Measurements from ENCODE around the gene TBCCD1. TPM values are rescaled to one million over a fixed set of nuclear protein-coding genes. Genes with fewer than 3 reads are reported as not detected.

Gene TBCCD1
- total and polyA plus RNA-seq, 11 donors = 2.9 to 10.3 (median 7.6) TPM

GRCh38 chr3:186608624-186609215 is 41.6 kb upstream of the TBCCD1 start:
- WGBS, 4 donors = 80 to 87% (median 85%) methylated on average over 2 of the region's 2 CpGs
- Histone ChIP-seq H3K27ac (no peak overlapping the region), H3K9me3 (no peaks in the 10 kb centered on the region), H3K4me1 (no peaks in the 10 kb centered on the region), H3K27me3 (peaks cover 0 to 12% (median 0%) of the 10 kb centered on the region in 9 donors), H3K4me3 (no peak overlapping the region), H3K36me3 (no peaks in the 10 kb centered on the region)
- TF ChIP-seq POLR2A (IDR thresholded peaks at IDR 0.05) (no peak), CTCF (IDR thresholded peaks at IDR 0.05) (no peak)
- intact Hi-C loops (cut with DNase I) = no loop called here
- DNase-seq = no peak
- ATAC-seq = no peak

- Histone ChIP-seq H3K27me3 (no peaks in the 10 kb centered on the region), H3K9me3 (no peaks in the 10 kb centered on the region), H3K4me1 (no peaks in the 10 kb centered on the region), H3K27ac (no peak overlapping the region), H3K4me3 (no peak overlapping the region), H3K36me3 (no peaks in the 10 kb centered on the region)
- intact Hi-C loops (cut with DNase I) = no loop called here
- WGBS, 4 donors = 76 to 78% (median 78%) methylated on average over 5 of the region's 5 CpGs
- TF ChIP-seq POLR2A (IDR thresholded peaks at IDR 0.05) = no peak
- TF ChIP-seq CTCF (IDR thresholded peaks at IDR 0.05) = no peak
- ATAC-seq = no peak
- DNase-seq = no peak
Observed at GRCh38 chr3:186605561-186606545, 38.7 kb upstream of the TBCCD1 start.

GRCh38 chr3:186605078-186605477 is 37.9 kb upstream of the TBCCD1 start:
- Histone ChIP-seq H3K36me3 (no peaks in the 10 kb centered on the region), H3K9me3 (no peaks in the 10 kb centered on the region), H3K27me3 (no peaks in the 10 kb centered on the region), H3K4me1 (no peaks in the 10 kb centered on the region), H3K4me3 (no peak overlapping the region), H3K27ac (no peak overlapping the region)
- intact Hi-C loops (cut with DNase I) = no loop called here
- ATAC-seq (no peak), DNase-seq (no peak)
- TF ChIP-seq POLR2A (IDR thresholded peaks at IDR 0.05) (no peak), CTCF (IDR thresholded peaks at IDR 0.05) (no peak)

GRCh38 chr3:186603159-186603558 is 36.0 kb upstream of the TBCCD1 start:
- WGBS, 4 donors = 83 to 90% (median 87%) methylated on average over 7 of the region's 7 CpGs
- Histone ChIP-seq H3K4me1 (peaks cover 0 to 9% (median 0%) of the 10 kb centered on the region in 12 donors), H3K36me3 (no peaks in the 10 kb centered on the region), H3K27ac (no peak overlapping the region), H3K9me3 (no peaks in the 10 kb centered on the region), H3K27me3 (no peaks in the 10 kb centered on the region), H3K4me3 (no peak overlapping the region)
- DNase-seq (no peak), ATAC-seq (no peak)
- TF ChIP-seq POLR2A (IDR thresholded peaks at IDR 0.05) (no peak), CTCF (IDR thresholded peaks at IDR 0.05) (no peak)
- intact Hi-C loops (cut with DNase I) = no loop called here

Data from heart left ventricle (tissue), 16 donors.